ENCODE data around the gene COG5.

COG5 gene

GRCh38 chr7:107441581-107442422 is 121.9 kb downstream of the COG5 start:
- H3K27ac ChIP-seq (ENCODE audit: low read depth, low read length): no peak overlapping the region
- no peak overlapping the region for H3K9ac ChIP-seq (ENCODE audit: low read length)
- H3K14ac ChIP-seq (ENCODE audit: low read length): no peak overlapping the region
- H3K27me3 ChIP-seq (ENCODE audit: insufficient read depth, low read length): no peaks in the 10 kb centered on the region
- H3K23ac ChIP-seq (ENCODE audit: low read length): no peak overlapping the region
- DNase-seq: no peak
- no peaks in the 10 kb centered on the region for H3K36me3 ChIP-seq (ENCODE audit: control insufficient read depth in 1 of 2, insufficient read depth in 2 of 2, low read length in 2 of 2)
- H2AK5ac ChIP-seq (ENCODE audit: low read length): no peak overlapping the region
- no peak overlapping the region for H4K12ac ChIP-seq (ENCODE audit: low read depth, low read length)
- no peak overlapping the region for H2BK12ac ChIP-seq (ENCODE audit: low read length)
- H3K9me3 ChIP-seq (ENCODE audit: insufficient read depth, low read depth, low read length): no peaks in the 10 kb centered on the region
- H2AFZ ChIP-seq (ENCODE audit: insufficient read depth, low read length, poor library complexity): no peak overlapping the region
- H2BK120ac ChIP-seq (ENCODE audit: insufficient read depth, low read length, poor library complexity): no peak overlapping the region
- H3K4ac ChIP-seq (ENCODE audit: low read depth, low read length): no peak overlapping the region
- no peak overlapping the region for H3K18ac ChIP-seq (ENCODE audit: low read length)
- H3K79me2 ChIP-seq (ENCODE audit: control insufficient read depth, insufficient read depth, low read length, poor library complexity): no peaks in the 10 kb centered on the region
- H4K91ac ChIP-seq (ENCODE audit: low read depth, low read length): no peak overlapping the region
- no peak overlapping the region for H3K4me2 ChIP-seq (ENCODE audit: low read length)
- H2BK5ac ChIP-seq (ENCODE audit: low read depth, low read length, poor library complexity): no peak overlapping the region
- H3K4me1 ChIP-seq (ENCODE audit: control insufficient read depth in 1 of 2, insufficient read depth in 2 of 2, low read length in 2 of 2): no peaks in the 10 kb centered on the region
- no peak overlapping the region for H3K4me3 ChIP-seq (ENCODE audit: low read depth, low read length)
- H4K8ac ChIP-seq (ENCODE audit: low read depth, low read length): no peak overlapping the region
- H3K79me1 ChIP-seq (ENCODE audit: low read length): no peaks in the 10 kb centered on the region

GRCh38 chr7:107439025-107439424 is 124.7 kb downstream of the COG5 start:
- Histone ChIP-seq H3K4me2 (ENCODE audit: low read length) (no peak overlapping the region), H4K12ac (ENCODE audit: low read depth, low read length) (no peak overlapping the region), H2BK5ac (ENCODE audit: low read depth, low read length, poor library complexity) (no peak overlapping the region), H3K79me2 (ENCODE audit: control insufficient read depth, insufficient read depth, low read length, poor library complexity) (no peaks in the 10 kb centered on the region), H3K4me3 (ENCODE audit: low read depth, low read length) (no peak overlapping the region), H3K14ac (ENCODE audit: low read length) (no peak overlapping the region), H3K23ac (ENCODE audit: low read length) (no peak overlapping the region), H3K27ac (ENCODE audit: low read depth, low read length) (no peak overlapping the region), H3K18ac (ENCODE audit: low read length) (no peak overlapping the region), H4K91ac (ENCODE audit: low read depth, low read length) (no peak overlapping the region), H3K9ac (ENCODE audit: low read length) (no peak overlapping the region), H3K4ac (ENCODE audit: low read depth, low read length) (no peak overlapping the region), H2AK5ac (ENCODE audit: low read length) (no peak overlapping the region), H3K36me3 (ENCODE audit: control insufficient read depth in 1 of 2, insufficient read depth in 2 of 2, low read length in 2 of 2) (no peaks in the 10 kb centered on the region), H2BK12ac (ENCODE audit: low read length) (no peak overlapping the region), H3K79me1 (ENCODE audit: low read length) (no peaks in the 10 kb centered on the region), H2AFZ (ENCODE audit: insufficient read depth, low read length, poor library complexity) (no peak overlapping the region), H3K27me3 (ENCODE audit: insufficient read depth, low read length) (no peaks in the 10 kb centered on the region), H4K8ac (ENCODE audit: low read depth, low read length) (no peak overlapping the region), H3K4me1 (ENCODE audit: control insufficient read depth in 1 of 2, insufficient read depth in 2 of 2, low read length in 2 of 2) (no peaks in the 10 kb centered on the region), H3K9me3 (ENCODE audit: insufficient read depth, low read depth, low read length) (no peaks in the 10 kb centered on the region), H2BK120ac (ENCODE audit: insufficient read depth, low read length, poor library complexity) (no peak overlapping the region)
- no peak for DNase-seq
- WGBS (ENCODE audit: extremely low coverage, insufficient coverage, insufficient read length): 100% methylated on average over 1 of the region's 5 CpGs

GRCh38 chr7:107435749-107436148 is 128.0 kb downstream of the COG5 start:
- Histone ChIP-seq H2AFZ (ENCODE audit: insufficient read depth, low read length, poor library complexity) (no peak overlapping the region), H2AK5ac (ENCODE audit: low read length) (no peak overlapping the region), H3K27me3 (ENCODE audit: insufficient read depth, low read length) (no peaks in the 10 kb centered on the region), H4K8ac (ENCODE audit: low read depth, low read length) (no peak overlapping the region), H3K4me2 (ENCODE audit: low read length) (no peak overlapping the region), H2BK120ac (ENCODE audit: insufficient read depth, low read length, poor library complexity) (no peak overlapping the region), H3K18ac (ENCODE audit: low read length) (no peak overlapping the region), H2BK5ac (ENCODE audit: low read depth, low read length, poor library complexity) (no peak overlapping the region), H4K12ac (ENCODE audit: low read depth, low read length) (no peak overlapping the region), H3K79me2 (ENCODE audit: control insufficient read depth, insufficient read depth, low read length, poor library complexity) (no peaks in the 10 kb centered on the region), H3K79me1 (ENCODE audit: low read length) (no peaks in the 10 kb centered on the region), H3K36me3 (ENCODE audit: control insufficient read depth in 1 of 2, insufficient read depth in 2 of 2, low read length in 2 of 2) (no peaks in the 10 kb centered on the region), H3K14ac (ENCODE audit: low read length) (no peak overlapping the region), H3K9ac (ENCODE audit: low read length) (no peak overlapping the region), H3K27ac (ENCODE audit: low read depth, low read length) (no peak overlapping the region), H3K4ac (ENCODE audit: low read depth, low read length) (no peak overlapping the region), H4K91ac (ENCODE audit: low read depth, low read length) (no peak overlapping the region), H3K4me3 (ENCODE audit: low read depth, low read length) (no peak overlapping the region), H2BK12ac (ENCODE audit: low read length) (no peak overlapping the region), H3K4me1 (ENCODE audit: control insufficient read depth in 1 of 2, insufficient read depth in 2 of 2, low read length in 2 of 2) (no peaks in the 10 kb centered on the region), H3K9me3 (ENCODE audit: insufficient read depth, low read depth, low read length) (no peaks in the 10 kb centered on the region), H3K23ac (ENCODE audit: low read length) (no peak overlapping the region)
- no peak for DNase-seq
- no CpG with 5 or more reads among the region's 1 CpG for WGBS (ENCODE audit: extremely low coverage, insufficient coverage, insufficient read length)

GRCh38 chr7:107432261-107432660 is 131.5 kb downstream of the COG5 start:
- WGBS (ENCODE audit: extremely low coverage, insufficient coverage, insufficient read length): no CpG with 5 or more reads among the region's 1 CpG
- Histone ChIP-seq H2BK120ac (ENCODE audit: insufficient read depth, low read length, poor library complexity) (no peak overlapping the region), H3K4ac (ENCODE audit: low read depth, low read length) (no peak overlapping the region), H3K4me1 (ENCODE audit: control insufficient read depth in 1 of 2, insufficient read depth in 2 of 2, low read length in 2 of 2) (no peaks in the 10 kb centered on the region), H3K9me3 (ENCODE audit: insufficient read depth, low read depth, low read length) (no peaks in the 10 kb centered on the region), H3K23ac (ENCODE audit: low read length) (no peak overlapping the region), H3K27me3 (ENCODE audit: insufficient read depth, low read length) (no peaks in the 10 kb centered on the region), H3K27ac (ENCODE audit: low read depth, low read length) (no peak overlapping the region), H2BK5ac (ENCODE audit: low read depth, low read length, poor library complexity) (no peak overlapping the region), H2AK5ac (ENCODE audit: low read length) (no peak overlapping the region), H3K9ac (ENCODE audit: low read length) (no peak overlapping the region), H3K79me1 (ENCODE audit: low read length) (no peaks in the 10 kb centered on the region), H4K8ac (ENCODE audit: low read depth, low read length) (no peak overlapping the region), H4K91ac (ENCODE audit: low read depth, low read length) (no peak overlapping the region), H4K12ac (ENCODE audit: low read depth, low read length) (no peak overlapping the region), H2AFZ (ENCODE audit: insufficient read depth, low read length, poor library complexity) (no peak overlapping the region), H3K4me2 (ENCODE audit: low read length) (no peak overlapping the region), H3K18ac (ENCODE audit: low read length) (no peak overlapping the region), H3K4me3 (ENCODE audit: low read depth, low read length) (no peak overlapping the region), H3K36me3 (ENCODE audit: control insufficient read depth in 1 of 2, insufficient read depth in 2 of 2, low read length in 2 of 2) (no peaks in the 10 kb centered on the region), H3K79me2 (ENCODE audit: control insufficient read depth, insufficient read depth, low read length, poor library complexity) (no peaks in the 10 kb centered on the region), H2BK12ac (ENCODE audit: low read length) (no peak overlapping the region), H3K14ac (ENCODE audit: low read length) (no peak overlapping the region)
- no peak for DNase-seq
